ENCODE measurements around the gene SNX14.

SNX14 gene

DNA sequence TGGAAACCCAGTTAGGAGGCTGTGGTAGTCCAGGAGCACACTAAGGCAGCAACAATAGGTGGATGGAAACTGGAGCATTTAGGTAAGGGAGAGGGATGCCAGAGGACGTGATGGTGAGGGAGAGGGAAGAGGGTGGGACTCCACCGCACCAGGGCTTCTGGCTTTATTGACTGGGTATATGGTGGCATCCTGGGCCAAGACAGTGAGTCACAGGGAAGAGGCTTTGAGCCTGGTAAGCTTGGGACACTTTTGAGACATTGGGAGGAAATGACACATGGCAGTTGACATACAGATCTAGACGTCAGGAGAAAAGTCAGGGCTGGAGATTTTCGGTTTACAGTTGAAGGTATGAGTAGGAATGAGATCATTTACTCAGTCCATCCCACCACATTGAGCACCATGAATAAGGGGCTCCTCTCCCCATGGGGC is 128.9 kb downstream of the SNX14 start:
- TF ChIP-seq, protein P1, sequence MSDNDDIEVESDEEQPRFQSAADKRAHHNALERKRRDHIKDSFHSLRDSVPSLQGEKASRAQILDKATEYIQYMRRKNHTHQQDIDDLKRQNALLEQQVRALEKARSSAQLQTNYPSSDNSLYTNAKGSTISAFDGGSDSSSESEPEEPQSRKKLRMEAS (IDR thresholded peaks at IDR 0.05), result peak; percentile 29; the same call in 1 of the 2 replicates
- TF ChIP-seq TAF1 (IDR thresholded peaks at IDR 0.05; ENCODE audit: low read depth) (no peak), TCF12 (IDR thresholded peaks at IDR 0.05; ENCODE audit: low read depth) (peak; percentile 45; the same call in 1 of the 2 replicates), NFIC (IDR thresholded peaks at IDR 0.05) (peak; percentile 47; the same call in 1 of the 2 replicates), EP300 (IDR thresholded peaks at IDR 0.05; ENCODE audit: borderline replicate concordance) (peak; percentile 80; the same call in 1 of the 2 replicates), FOXM1 (IDR thresholded peaks at IDR 0.05; ENCODE audit: borderline replicate concordance, low read depth) (peak; percentile 52; the same call in 1 of the 2 replicates), TEAD4 (IDR thresholded peaks at IDR 0.05) (no peak)

DNA sequence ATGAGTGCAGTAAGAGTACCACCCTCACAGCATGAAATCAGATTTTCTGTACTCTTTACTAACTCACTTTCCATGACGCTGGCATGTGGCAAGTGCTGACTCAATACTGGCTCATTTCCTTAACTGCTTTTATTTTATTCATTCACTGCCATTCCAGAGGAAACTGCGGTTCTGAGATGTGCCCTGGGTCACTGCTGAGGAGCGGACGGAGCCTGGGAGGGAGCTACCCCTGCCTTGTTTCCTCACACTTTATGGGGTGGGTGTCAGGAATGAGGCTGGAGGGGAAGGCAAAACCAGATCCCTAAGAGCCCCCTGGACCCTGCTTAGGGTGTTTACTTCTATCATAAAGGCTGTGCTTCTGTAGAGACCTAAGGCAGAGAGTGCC is 129.4 kb downstream of the SNX14 start:
- TF ChIP-seq NFIC (IDR thresholded peaks at IDR 0.05) (peak; percentile 93), TCF12 (IDR thresholded peaks at IDR 0.05; ENCODE audit: low read depth) (peak; percentile 96), EGR1 (IDR thresholded peaks at IDR 0.05) (no peak), CREB1 (IDR thresholded peaks at IDR 0.05; ENCODE audit: low read depth) (peak; percentile 72), ZBTB7A (IDR thresholded peaks at IDR 0.05; ENCODE audit: low read depth) (0 out of 2 replicates have a peak, but pooled peaks have one; percentile 52), CEBPB (IDR thresholded peaks at IDR 0.05) (peak; percentile 74), YY1 (IDR thresholded peaks at IDR 0.05; ENCODE audit: low read depth) (no peak), RAD21 (IDR thresholded peaks at IDR 0.05; ENCODE audit: low read depth) (0 out of 2 replicates have a peak, but pooled peaks have one; percentile 5), TAF1 (IDR thresholded peaks at IDR 0.05; ENCODE audit: low read depth) (no peak), FOXM1 (IDR thresholded peaks at IDR 0.05; ENCODE audit: borderline replicate concordance, low read depth) (peak; percentile 95), EP300 (IDR thresholded peaks at IDR 0.05; ENCODE audit: borderline replicate concordance) (peak; percentile 98), TEAD4 (IDR thresholded peaks at IDR 0.05) (peak; percentile 90)
- TF ChIP-seq, protein P2, sequence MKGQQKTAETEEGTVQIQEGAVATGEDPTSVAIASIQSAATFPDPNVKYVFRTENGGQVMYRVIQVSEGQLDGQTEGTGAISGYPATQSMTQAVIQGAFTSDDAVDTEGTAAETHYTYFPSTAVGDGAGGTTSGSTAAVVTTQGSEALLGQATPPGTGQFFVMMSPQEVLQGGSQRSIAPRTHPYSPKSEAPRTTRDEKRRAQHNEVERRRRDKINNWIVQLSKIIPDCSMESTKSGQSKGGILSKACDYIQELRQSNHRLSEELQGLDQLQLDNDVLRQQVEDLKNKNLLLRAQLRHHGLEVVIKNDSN (IDR thresholded peaks at IDR 0.05), result no peak
- TF ChIP-seq, protein P3, sequence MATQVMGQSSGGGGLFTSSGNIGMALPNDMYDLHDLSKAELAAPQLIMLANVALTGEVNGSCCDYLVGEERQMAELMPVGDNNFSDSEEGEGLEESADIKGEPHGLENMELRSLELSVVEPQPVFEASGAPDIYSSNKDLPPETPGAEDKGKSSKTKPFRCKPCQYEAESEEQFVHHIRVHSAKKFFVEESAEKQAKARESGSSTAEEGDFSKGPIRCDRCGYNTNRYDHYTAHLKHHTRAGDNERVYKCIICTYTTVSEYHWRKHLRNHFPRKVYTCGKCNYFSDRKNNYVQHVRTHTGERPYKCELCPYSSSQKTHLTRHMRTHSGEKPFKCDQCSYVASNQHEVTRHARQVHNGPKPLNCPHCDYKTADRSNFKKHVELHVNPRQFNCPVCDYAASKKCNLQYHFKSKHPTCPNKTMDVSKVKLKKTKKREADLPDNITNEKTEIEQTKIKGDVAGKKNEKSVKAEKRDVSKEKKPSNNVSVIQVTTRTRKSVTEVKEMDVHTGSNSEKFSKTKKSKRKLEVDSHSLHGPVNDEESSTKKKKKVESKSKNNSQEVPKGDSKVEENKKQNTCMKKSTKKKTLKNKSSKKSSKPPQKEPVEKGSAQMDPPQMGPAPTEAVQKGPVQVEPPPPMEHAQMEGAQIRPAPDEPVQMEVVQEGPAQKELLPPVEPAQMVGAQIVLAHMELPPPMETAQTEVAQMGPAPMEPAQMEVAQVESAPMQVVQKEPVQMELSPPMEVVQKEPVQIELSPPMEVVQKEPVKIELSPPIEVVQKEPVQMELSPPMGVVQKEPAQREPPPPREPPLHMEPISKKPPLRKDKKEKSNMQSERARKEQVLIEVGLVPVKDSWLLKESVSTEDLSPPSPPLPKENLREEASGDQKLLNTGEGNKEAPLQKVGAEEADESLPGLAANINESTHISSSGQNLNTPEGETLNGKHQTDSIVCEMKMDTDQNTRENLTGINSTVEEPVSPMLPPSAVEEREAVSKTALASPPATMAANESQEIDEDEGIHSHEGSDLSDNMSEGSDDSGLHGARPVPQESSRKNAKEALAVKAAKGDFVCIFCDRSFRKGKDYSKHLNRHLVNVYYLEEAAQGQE (IDR thresholded peaks at IDR 0.05; ENCODE audit: low read depth), result no peak
- TF ChIP-seq, protein P1 (IDR thresholded peaks at IDR 0.05), result 0 out of 2 replicates have a peak, but pooled peaks have one; percentile 42

DNA sequence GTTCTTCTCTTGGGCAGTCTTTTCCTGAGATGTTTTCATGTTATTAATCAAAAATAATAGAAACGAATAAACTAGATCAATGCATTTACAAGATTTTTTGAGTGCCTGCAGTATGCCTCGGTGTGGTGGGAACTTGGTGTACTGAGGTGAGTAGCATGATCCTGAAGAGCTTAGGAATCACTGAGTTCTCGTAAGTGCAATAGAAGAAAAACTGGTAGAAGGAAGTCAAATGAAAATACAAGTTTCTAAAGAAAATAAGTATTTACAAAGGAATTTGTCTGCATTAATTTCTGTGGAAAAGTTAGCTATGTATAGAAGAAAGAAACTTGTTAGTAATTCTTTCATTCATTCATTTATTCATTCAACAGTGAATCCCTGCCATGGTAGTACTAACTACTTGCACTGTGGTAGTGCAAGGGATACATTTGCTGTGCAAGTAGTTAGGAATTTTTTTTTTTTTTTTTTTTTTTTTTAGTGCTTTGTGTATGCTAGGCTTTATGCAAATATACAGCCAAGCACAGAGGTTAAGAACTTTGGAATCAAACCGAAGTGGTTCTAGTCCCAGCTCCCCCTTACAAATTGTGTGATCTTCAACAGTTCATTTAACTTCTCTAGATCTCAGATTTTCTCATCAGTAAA is 129.9 kb downstream of the SNX14 start:
- TF ChIP-seq ZBTB7A (IDR thresholded peaks at IDR 0.05; ENCODE audit: low read depth) (peak; percentile 1; the same call in 1 of the 2 replicates), CEBPB (IDR thresholded peaks at IDR 0.05) (no peak)

DNA sequence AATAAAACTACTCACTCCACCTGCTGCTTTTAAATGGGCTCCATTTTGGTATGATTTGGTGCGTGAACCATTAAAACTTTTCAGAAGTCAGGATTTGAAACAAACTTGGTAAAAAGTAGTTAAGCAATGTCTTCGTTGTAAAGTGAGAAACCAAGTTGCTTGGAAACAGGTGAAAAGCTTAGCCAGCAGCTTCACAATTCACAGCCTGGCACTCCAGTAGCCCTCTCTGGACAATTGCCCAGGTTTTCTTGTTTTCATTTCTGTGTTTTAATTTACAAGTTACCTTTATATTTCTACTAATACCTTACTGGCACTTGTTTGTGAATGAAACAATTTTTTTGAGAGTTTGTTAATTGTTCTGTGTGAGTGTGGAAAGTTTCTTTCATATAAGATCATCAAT is 131.0 kb downstream of the SNX14 start:
- no peak for TF ChIP-seq ZBTB7A (IDR thresholded peaks at IDR 0.05; ENCODE audit: low read depth)
- no peak for TF ChIP-seq TEAD4 (IDR thresholded peaks at IDR 0.05)
- TF ChIP-seq TCF12 (IDR thresholded peaks at IDR 0.05; ENCODE audit: low read depth), result no peak
- no peak for TF ChIP-seq EP300 (IDR thresholded peaks at IDR 0.05; ENCODE audit: borderline replicate concordance)
- TF ChIP-seq, protein P3 (IDR thresholded peaks at IDR 0.05; ENCODE audit: low read depth), result no peak
- no peak for TF ChIP-seq FOXM1 (IDR thresholded peaks at IDR 0.05; ENCODE audit: borderline replicate concordance, low read depth)
- TF ChIP-seq RAD21 (IDR thresholded peaks at IDR 0.05; ENCODE audit: low read depth), result no peak
- no peak for TF ChIP-seq CREB1 (IDR thresholded peaks at IDR 0.05; ENCODE audit: low read depth)
- no peak for TF ChIP-seq NFIC (IDR thresholded peaks at IDR 0.05)

DNA sequence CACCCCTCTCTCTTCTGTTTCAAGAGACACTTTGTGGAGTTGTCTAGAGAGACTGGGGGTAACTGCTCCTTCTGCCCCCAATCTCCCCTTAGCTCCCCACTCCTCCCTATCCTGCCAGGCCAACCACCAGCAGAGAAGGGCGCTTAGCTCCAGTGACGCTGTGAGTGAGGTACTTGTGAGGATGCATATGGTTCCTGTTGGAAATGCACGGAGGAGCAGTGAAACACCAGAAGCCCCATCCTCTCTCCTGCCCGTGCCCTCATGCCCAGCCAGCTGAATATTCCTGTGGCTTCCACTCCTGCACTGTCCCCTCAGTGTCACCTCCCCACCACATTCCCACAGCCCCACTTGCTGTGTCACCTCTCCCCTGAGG is 131.9 kb downstream of the SNX14 start:
- no peak for TF ChIP-seq TEAD4 (IDR thresholded peaks at IDR 0.05)
- TF ChIP-seq, protein P3 (IDR thresholded peaks at IDR 0.05; ENCODE audit: low read depth), result no peak
- TF ChIP-seq YY1 (IDR thresholded peaks at IDR 0.05; ENCODE audit: low read depth), result no peak
- TF ChIP-seq CEBPB (IDR thresholded peaks at IDR 0.05), result no peak
- no peak for TF ChIP-seq FOXM1 (IDR thresholded peaks at IDR 0.05; ENCODE audit: borderline replicate concordance, low read depth)

Data from Ishikawa (cell line).